H1 (cell line): Measurements from ENCODE around the gene LHPP. TPM values are rescaled to one million over a fixed set of nuclear protein-coding genes. Genes with fewer than 3 reads are reported as not detected.

Source experiments
- ASH2L ChIP-seq: fragments of 200-600, 300-600 bp; sonication (generic); IDR thresholded peaks from one replicate; pipeline ENCODE4 v1.7.1; 2017; ENCODE audit warnings: low read length
- BACH1 ChIP-seq: IDR thresholded peaks from 2 replicates; pipeline ENCODE4 v1.6.1; 2012; ENCODE audit warnings: low read length, improper control_type of control experiment
- JUND ChIP-seq: IDR thresholded peaks from 2 replicates; pipeline ENCODE4 v1.6.1; 2011; ENCODE audit warnings: mild to moderate bottlenecking, improper control_type of control experiment, low read length
- TAF1 ChIP-seq: IDR thresholded peaks from 2 replicates; pipeline ENCODE4 v1.6.1; 2011; ENCODE audit warnings: mild to moderate bottlenecking, low read depth, low read length
- TBP ChIP-seq: IDR thresholded peaks from 2 replicates; pipeline ENCODE4 v1.6.1; 2011; ENCODE audit warnings: low read depth, low read length, improper control_type of control experiment
- polyA plus RNA-seq, 7 experiments: library from polyadenylated mRNA; depleted of rRNA in 3 of 7; stranded (reverse) in 5 of 7; unstranded in 2 of 7; fragments of >200 nt in 5 of 7; fragments of 200-250 nt in 2 of 7; gene quantifications; 1 replicate in 5 of 7; 2 replicates in 1 of 7; 4 replicates in 1 of 7; pipeline versions ENCODE4 v1.2.1 to v1.2.3, GENCODE V29; 2011 to 2013; ENCODE audit warnings: missing spikeins in 2 of 7, mixed read lengths in 2 of 7
- total RNA-seq: library from RNA; stranded (reverse); fragmentation: NEBNext Ultra II Directional; extraction: Animal tissue kit (Norgen Biotek cat#: 25700); gene quantifications from 2 replicates; pipeline ENCODE4 v1.2.1, GENCODE V29; 2021

LHPP gene
- total and polyA plus RNA-seq, 2 of the 8 experiments (the other 6 are each of a cell fraction or from before 2014, with no cell fraction given): 26.0 to 45.0 TPM

DNA sequence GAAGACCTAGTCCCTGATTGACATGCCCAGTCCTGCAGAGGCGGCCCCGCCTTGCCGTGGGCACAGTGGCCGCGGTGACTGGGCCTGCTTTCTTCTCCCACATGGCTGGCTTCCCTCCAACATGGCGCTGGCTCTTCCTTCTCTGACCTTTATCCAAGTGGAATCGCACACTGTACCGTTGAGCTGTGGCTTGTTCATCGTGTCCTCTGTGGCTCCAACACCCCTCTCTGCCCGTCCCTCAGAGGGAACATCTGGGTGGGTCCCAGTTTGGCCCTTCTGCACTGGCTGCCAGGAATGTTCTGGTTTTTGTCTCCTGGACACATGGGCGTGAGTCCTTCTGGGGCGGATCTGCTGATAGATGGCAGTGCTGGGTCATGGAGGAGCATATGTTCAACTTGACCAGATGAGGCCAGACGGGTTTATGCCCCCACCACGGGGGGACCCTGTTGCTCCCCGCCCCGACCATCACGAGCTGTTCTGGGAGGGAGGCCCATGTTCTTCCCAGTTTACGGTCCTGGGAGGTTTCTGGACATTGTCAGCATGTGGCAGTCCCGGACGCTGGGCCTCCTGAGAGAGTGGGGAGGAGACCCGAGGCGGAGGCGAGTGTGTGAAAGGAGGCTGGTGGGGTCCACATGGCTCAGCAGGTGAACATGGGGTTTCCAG is 63.5 kb downstream of the LHPP start (continued):
- TF ChIP-seq TBP (no peak), ASH2L (no peak), JUND (no peak), TAF1 (no peak), BACH1 (no peak)
